Smooth muscle cell (in vitro differentiated cells): Measurements from ENCODE around the gene C19orf53. TPM values are rescaled to one million over a fixed set of nuclear protein-coding genes. Genes with fewer than 3 reads are reported as not detected.
"Not testable (repeated sequence)": the region's sequence is repeated elsewhere in the genome, so short reads cannot be mapped to it uniquely, and the experiment has no call there.

Experiments
- DNase-seq: peaks from one replicate; lab custom pipeline; 2025; ENCODE audit not compliant: unreplicated experiment; lab: John Stamatoyannopoulos, UW
- H2AFZ ChIP-seq: fragments of 200-600 bp; sonication (generic); 2 replicates; pipeline ENCODE4 v1.6.0; 2016; ENCODE audit warnings: antibody characterized with exemption, low read depth, mild to moderate bottlenecking
- H3F3A ChIP-seq: fragments of 200-600 bp; sonication (generic); 2 replicates; pipeline ENCODE4 v1.6.0; 2017; ENCODE audit warnings: antibody characterized with exemption, low read depth
- H3K27ac ChIP-seq: fragments of 200-600 bp; sonication (generic); 2 replicates; pipeline ENCODE4 v1.5.1; 2016; ENCODE audit warnings: low read depth, mild to moderate bottlenecking
- H3K27me3 ChIP-seq: fragments of 200-600 bp; sonication (generic); 2 replicates; pipeline ENCODE4 v1.6.1; 2016; ENCODE audit warnings: low read depth, mild to moderate bottlenecking
- H3K36me3 ChIP-seq: fragments of 200-600 bp; sonication (generic); 2 replicates; pipeline ENCODE4 v1.5.1; 2016; ENCODE audit warnings: low read depth
- H3K4me1 ChIP-seq: fragments of 200-600 bp; sonication (generic); 2 replicates; pipeline ENCODE4 v1.5.1; 2016; ENCODE audit warnings: low read depth
- H3K4me2 ChIP-seq: fragments of 200-600 bp; sonication (generic); 2 replicates; pipeline ENCODE4 v1.6.0; 2016; ENCODE audit warnings: mild to moderate bottlenecking
- H3K4me3 ChIP-seq: fragments of 200-600 bp; sonication (generic); 2 replicates; pipeline ENCODE4 v1.5.1; 2016; ENCODE audit warnings: mild to moderate bottlenecking
- H3K79me2 ChIP-seq: fragments of 200-600 bp; sonication (generic); 2 replicates; pipeline ENCODE4 v1.6.0; 2016; ENCODE audit warnings: low read depth, mild to moderate bottlenecking
- H3K9ac ChIP-seq: fragments of 200-600 bp; sonication (generic); 2 replicates; pipeline ENCODE4 v1.6.0; 2016; ENCODE audit warnings: low read depth
- H3K9me3 ChIP-seq: fragments of 200-600 bp; sonication (generic); replicated peaks from 2 replicates; pipeline ENCODE4 v1.5.1; 2016; ENCODE audit warnings: low read depth
- H4K20me1 ChIP-seq: fragments of 200-600 bp; sonication (generic); 2 replicates; pipeline ENCODE4 v1.6.0; 2016; ENCODE audit warnings: low read depth
- CTCF ChIP-seq: fragments of 200-600 bp; sonication (generic); IDR thresholded peaks from 2 replicates; pipeline ENCODE4 v1.5.1; 2017; ENCODE audit warnings: borderline replicate concordance, mild to moderate bottlenecking, antibody characterized with exemption; ENCODE audit not compliant: insufficient read depth, poor library complexity, severe bottlenecking
- WGBS: methylation state at CpG from one replicate; pipeline ENCODE4 v1.1.7; 2016; ENCODE audit warnings: low lambda C conversion rate; 5-methylcytosine and 5-hydroxymethylcytosine counted together
- polyA plus RNA-seq: library from polyadenylated mRNA; unstranded; fragments of >200 nt; fragmentation: Nextera tagmentation; extraction: Ambion mirVana; gene quantifications from 2 replicates; pipeline ENCODE4 v1.2.1, GENCODE V29; 2016
- total RNA-seq: library from RNA; depleted of rRNA; stranded (reverse); fragments of >200 nt; gene quantifications from 2 replicates; pipeline ENCODE4 v1.2.3, GENCODE V29; 2014

Gene C19orf53
- total and polyA plus RNA-seq, 2 experiments from 2014 or later: 192 to 298 TPM

GRCh38 chr19:13768510-13768909 is 5.7 kb upstream of the C19orf53 start:
- no peaks in the 10 kb centered on the region for H3K79me2 ChIP-seq
- no peaks in the 10 kb centered on the region for H4K20me1 ChIP-seq
- no peak overlapping the region for H3K4me3 ChIP-seq
- H3K9me3 ChIP-seq: no peaks in the 10 kb centered on the region
- no peak for TF ChIP-seq CTCF
- no peak overlapping the region for H3K9ac ChIP-seq
- no peak overlapping the region for H2AFZ ChIP-seq
- no peaks in the 10 kb centered on the region for H3K4me1 ChIP-seq
- H3K27me3 ChIP-seq: no peaks in the 10 kb centered on the region
- DNase-seq: no peak
- H3K36me3 ChIP-seq: peaks cover 2% of the 10 kb centered on the region
- peaks cover 6% of the 10 kb centered on the region for H3F3A ChIP-seq
- no peak overlapping the region for H3K27ac ChIP-seq
- no peak overlapping the region for H3K4me2 ChIP-seq
- WGBS: 99% methylated on average over 17 of the region's 19 CpGs

- Histone ChIP-seq H3K4me1 (no peaks in the 10 kb centered on the region), H4K20me1 (no peaks in the 10 kb centered on the region), H3K9me3 (no peaks in the 10 kb centered on the region), H3K4me2 (no peak overlapping the region), H3K9ac (no peak overlapping the region), H3K79me2 (peaks cover 6% of the 10 kb centered on the region), H3K27me3 (no peaks in the 10 kb centered on the region), H2AFZ (no peak overlapping the region), H3K4me3 (no peak overlapping the region), H3F3A (peaks cover 9% of the 10 kb centered on the region), H3K27ac (no peak overlapping the region), H3K36me3 (peaks cover 2% of the 10 kb centered on the region)
- no peak for TF ChIP-seq CTCF
- DNase-seq: no peak
- WGBS: 86% methylated on average over 16 of the region's 16 CpGs
These were observed 4.1 kb upstream of the C19orf53 start for GRCh38 chr19:13770013-13770635.

GRCh38 chr19:13778398-13778797 is 4.1 kb downstream of the C19orf53 start:
- H4K20me1 ChIP-seq: no peaks in the 10 kb centered on the region
- WGBS: 99% methylated on average over 9 of the region's 9 CpGs
- TF ChIP-seq CTCF: no peak
- peaks cover 21% of the 10 kb centered on the region for H3F3A ChIP-seq
- no peak overlapping the region for H3K4me2 ChIP-seq
- H3K4me1 ChIP-seq: peaks cover 9% of the 10 kb centered on the region
- no peak overlapping the region for H2AFZ ChIP-seq
- no peaks in the 10 kb centered on the region for H3K27me3 ChIP-seq
- peaks cover 22% of the 10 kb centered on the region for H3K79me2 ChIP-seq
- no peak overlapping the region for H3K9ac ChIP-seq
- no peak overlapping the region for H3K27ac ChIP-seq
- no peaks in the 10 kb centered on the region for H3K9me3 ChIP-seq
- no peak overlapping the region for H3K4me3 ChIP-seq
- H3K36me3 ChIP-seq: peaks cover 4% of the 10 kb centered on the region
- DNase-seq: no peak

GRCh38 chr19:13778847-13779246 is 4.6 kb downstream of the C19orf53 start:
- Histone ChIP-seq H2AFZ (no peak overlapping the region), H3K79me2 (peaks cover 22% of the 10 kb centered on the region), H3F3A (peaks cover 22% of the 10 kb centered on the region), H3K9me3 (no peaks in the 10 kb centered on the region), H3K36me3 (peaks cover 4% of the 10 kb centered on the region), H3K27ac (no peak overlapping the region), H3K4me3 (no peak overlapping the region), H3K4me1 (peaks cover 9% of the 10 kb centered on the region), H3K4me2 (no peak overlapping the region), H4K20me1 (no peaks in the 10 kb centered on the region), H3K9ac (no peak overlapping the region), H3K27me3 (no peaks in the 10 kb centered on the region)
- no peak for DNase-seq
- TF ChIP-seq CTCF: no peak
- WGBS: 97% methylated on average over 6 of the region's 6 CpGs

- not testable (repeated sequence) for H3K36me3 ChIP-seq, H2AFZ ChIP-seq, DNase-seq, H3K4me2 ChIP-seq, H3K4me3 ChIP-seq, H3K27ac ChIP-seq, H3K9me3 ChIP-seq, H3K4me1 ChIP-seq, H4K20me1 ChIP-seq, H3K9ac ChIP-seq, H3K27me3 ChIP-seq
- WGBS: 95% methylated on average over 8 of the region's 8 CpGs
- Histone ChIP-seq H3F3A (peaks cover 21% of the 10 kb centered on the region), H3K79me2 (peaks cover 19% of the 10 kb centered on the region)
These were observed 5.5 kb downstream of the C19orf53 start for GRCh38 chr19:13779794-13780193.
